Kidney tubule cell (primary cell): ENCODE measurements around the gene ANO8.
"Not testable (repeated sequence)": the region's sequence is repeated elsewhere in the genome, so short reads cannot be mapped to it uniquely, and the experiment has no call there.

Experiments used
- DNase-seq: peaks from one replicate; pipeline ENCODE4 v3.0.0-alpha.2; 2018; ENCODE audit warnings: low spot score

ANO8 gene

DNA sequence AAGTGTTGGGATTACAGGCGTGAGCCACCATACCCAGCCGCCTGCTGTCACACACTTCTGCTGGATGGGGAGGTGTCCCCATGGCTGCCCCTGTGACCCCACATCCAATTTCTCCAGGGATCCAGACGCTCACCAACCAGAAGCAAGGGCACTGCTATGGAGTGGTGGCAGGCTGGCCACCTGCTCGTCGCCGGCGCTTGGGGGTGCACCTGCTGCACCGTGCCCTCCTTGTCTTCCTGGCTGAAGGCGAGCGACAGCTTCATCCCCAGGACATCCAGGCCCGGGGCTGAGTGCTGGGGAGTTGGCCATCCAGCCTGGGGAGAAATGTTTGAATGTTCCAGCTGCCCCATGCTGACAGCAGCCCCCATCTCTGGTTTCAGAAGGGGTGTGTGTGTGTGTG lies 48.4 kb downstream of the ANO8 start:
- no peak for DNase-seq

DNA sequence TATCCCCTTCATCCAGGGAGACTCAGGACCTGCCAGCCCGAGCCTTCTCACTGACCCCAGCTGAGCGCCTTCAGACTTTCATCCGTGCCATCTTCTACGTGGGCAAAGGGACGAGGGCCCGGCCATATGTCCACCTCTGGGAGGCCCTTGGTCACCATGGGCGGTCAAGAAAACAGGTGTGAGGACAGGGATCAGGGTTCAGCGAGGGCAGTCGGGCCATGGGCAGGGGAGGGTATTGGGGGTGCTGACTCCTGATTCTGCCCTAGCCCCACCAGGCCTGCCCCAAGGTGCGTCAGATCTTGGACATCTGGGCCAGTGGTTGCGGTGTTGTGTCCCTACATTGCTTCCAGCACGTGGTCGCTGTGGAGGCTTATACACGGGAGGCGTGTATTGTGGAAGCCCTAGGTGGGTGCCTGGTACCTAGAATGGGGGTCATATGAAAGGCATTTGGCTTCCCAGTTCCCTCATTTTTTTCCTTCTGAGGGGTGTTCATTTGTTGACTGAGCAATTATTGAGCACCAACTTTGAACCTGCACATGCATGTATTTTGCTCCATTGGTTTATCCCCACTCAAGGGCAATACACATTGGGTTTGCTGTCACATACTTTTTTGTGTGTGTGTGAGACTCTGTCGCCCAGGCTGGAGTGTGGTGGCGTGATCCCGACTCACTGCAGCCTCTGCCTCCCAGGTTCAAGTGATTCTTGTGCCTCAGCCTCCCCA lies 49.1 kb downstream of the ANO8 start:
- DNase-seq: no peak

DNA sequence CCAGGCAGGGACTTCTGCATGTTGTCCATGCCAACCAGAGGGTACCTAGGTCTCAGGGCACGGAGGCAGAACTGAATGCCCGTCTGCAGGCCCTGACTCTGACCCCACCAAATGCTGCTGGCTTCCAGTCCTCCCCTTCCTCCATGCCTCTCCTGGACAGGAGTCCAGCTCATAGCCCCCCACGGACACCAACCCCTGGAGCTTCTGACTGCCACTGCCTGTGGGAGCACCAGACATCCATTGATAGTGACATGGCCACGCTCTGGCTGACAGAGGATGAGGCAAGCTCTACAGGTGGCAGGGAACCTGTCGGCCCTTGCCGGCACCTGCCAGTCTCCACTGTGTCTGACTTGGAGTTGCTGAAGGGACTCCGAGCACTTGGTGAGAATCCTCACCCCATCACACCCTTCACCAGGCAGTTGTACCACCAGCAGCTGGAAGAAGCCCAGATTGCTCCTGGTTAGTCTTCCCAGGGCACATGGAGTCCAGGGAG lies 51.1 kb downstream of the ANO8 start:
- no peak for DNase-seq

DNA sequence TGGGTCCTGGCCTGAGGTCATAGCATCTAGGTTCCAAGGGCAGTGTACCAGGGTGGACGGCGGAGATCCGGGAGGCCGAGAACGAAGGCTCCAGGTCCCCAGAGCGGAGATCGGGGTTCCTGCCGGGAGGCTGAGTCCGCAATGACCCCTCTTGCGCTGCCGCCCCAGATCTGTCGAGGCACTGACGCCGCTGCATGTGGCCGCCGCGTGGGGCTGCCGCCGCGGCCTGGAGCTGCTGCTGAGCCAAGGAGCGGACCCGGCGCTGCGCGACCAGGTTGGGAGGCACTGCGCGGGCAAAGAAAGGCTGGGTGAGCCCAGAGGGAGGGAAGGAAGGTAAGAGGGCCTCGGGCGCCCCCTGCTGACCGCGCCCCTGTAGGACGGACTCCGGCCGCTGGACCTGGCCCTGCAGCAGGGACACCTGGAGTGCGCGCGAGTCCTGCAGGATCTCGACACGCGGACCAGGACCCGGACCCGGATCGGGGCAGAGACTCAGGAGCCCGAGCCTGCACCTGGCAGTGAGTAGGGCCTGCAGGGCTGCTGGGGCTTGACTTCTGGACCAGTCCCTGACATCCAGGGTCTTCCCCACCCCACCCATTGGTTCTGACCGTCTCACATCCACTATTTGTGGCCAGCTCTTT lies 52.0 kb downstream of the ANO8 start:
- peak; percentile 83 for DNase-seq

DNA sequence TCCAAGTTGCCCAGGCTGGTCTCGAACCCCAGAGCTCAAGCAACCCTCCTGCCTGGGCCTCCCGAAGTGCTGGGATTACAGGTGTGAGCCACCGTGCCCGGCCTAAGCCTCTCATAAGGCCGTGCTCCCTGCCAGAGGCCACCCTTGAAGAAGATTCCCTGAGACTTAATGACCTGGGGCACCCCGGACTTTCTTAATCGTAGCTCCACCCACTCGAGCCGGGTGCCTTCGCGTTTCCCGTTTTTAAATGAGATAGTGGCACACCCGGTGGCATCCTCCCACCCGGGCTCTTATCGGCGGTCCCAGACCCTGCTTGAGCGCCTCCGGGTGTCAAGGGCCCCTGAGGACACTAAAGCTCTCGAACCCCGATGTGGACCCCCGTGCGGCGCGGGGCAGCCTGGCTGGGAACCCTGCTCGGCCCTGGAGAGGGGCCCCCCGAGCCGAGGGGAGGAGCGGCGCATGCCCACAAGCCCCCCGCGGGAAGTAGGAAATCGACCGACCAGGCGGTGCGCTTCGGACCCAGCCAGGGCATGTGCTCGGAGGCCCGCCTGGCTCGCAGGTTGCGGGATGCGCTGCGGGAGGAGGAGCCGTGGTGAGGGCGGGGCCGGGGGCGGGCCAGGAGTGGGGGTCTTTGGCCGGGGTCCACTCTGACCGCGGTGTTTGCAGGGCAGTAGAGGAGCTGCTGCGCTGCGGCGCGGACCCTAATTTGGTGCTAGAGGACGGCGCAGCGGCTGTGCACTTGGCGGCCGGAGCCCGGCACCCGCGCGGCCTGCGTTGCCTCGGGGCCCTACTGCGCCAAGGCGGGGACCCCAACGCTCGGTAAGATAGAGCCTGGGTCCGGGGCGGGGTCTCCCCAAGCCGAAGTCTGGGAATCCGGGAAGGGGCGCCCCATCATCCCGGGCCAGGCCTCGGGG lies 53.0 kb downstream of the ANO8 start, which contains the start of gene ANKLE1:
Gene ANKLE1 (plus strand): TSS at position 511 of the 914 bp plus-strand sequence. CDS start 20 bp downstream, at position 531.
- no peak for DNase-seq

DNA sequence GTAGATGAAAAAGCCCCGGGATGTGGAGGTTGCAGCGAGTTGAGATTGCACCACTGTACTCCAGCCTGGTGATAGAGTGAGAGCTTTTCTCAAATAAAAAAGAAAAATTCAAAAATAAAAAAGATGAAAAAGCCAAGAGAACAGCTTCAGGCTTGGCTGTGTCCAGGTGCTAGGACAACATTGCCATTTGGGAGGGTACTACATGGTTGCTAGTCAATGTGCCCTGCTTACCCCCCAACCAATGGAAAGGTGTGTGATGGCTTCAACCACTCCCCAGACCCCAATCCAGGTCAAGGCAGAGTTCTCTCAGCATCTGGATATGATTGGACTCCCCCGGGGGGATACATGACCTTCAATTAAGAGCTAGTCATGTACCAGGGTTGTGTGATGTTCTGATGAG lies 55.2 kb downstream of the ANO8 start:
- DNase-seq: no peak

DNA sequence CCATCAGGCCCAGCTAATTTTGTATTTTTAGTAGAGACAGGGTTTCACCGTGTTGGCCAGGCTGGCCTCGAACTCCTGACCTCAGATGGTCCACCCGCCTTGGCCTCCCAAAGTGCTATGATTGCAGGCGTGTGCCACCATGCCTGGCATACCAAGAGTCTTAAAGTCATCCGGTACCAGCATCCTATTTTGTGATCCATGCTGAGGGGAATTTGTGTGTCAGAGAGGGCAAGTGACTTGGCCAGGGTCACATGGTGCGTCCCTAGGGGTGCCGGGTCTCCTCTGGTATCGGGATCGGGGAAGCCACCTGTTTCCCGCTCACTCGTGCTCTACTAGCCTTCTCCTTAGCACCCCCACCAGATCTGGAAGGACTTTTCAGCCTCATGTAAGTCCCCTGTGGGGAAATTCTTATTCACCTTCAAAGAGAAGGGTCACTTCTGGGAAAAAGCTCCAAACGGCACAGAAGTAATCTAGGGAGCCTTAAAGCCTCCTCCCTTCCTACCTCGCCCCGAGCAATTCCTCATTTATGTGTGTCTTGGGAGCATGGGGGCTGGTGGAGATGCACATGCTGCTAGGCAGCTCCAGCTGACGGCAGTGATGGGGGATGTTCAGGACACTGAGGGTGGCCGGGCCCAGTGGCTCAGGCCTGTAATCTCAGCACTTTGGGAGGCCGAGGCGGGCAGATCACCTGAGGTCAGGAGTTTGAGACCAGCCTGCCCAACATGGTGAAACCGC lies 59.0 kb downstream of the ANO8 start:
- DNase-seq: no peak

DNA sequence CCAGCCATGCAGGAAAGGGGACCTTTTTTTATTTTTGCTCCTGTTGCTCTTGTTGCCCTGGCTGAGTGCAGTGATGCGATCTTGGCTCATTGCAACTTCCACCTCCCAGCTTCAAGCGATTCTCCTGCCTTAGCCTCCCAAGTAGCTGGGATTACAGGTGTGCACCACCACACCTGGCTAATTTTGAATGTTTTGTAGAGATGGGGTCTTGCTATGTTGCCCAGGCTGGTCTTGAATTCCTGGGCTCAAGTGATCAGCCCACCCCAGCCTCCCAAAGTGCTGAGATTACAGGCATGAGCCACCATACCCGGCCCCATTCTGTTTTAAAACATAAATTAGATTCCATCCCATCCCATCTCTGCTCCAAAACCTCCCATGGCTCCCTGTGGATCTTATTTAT lies 59.8 kb downstream of the ANO8 start:
- not testable (repeated sequence) for DNase-seq
